ENCODE data around the gene CD164.

Gene CD164

DNA sequence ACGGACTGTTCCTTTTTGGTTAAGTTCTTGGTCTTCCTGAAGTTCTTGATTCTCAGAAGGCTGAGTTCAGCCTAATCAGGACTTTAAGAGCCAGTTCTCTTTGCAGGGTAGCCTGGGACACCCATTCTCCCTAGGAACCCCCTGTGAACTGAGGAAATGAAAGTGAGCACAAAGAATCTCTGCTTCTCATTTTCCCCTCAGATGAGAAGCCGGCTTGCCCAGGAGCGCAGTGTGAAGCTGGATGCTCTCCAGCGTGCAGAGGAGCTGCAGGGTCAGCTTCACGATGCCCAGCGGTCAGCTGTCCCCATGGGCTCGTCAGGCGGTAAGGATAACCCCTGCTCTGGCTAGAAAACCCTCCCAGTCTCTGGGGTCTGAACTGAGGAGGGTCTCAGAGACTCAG, 34.0 kb downstream of the CD164 start:
- no peak for TF ChIP-seq CTCF (IDR thresholded peaks at IDR 0.05)
- H3K4me2 ChIP-seq (ENCODE audit: low read length): no peak overlapping the region
- H3K9me3 ChIP-seq (ENCODE audit: control insufficient read depth, low read length): no peaks in the 10 kb centered on the region
- no peaks in the 10 kb centered on the region for H3K27me3 ChIP-seq (ENCODE audit: control insufficient read depth, insufficient read depth, low read length)
- no peak overlapping the region for H3K4me3 ChIP-seq (ENCODE audit: low read depth, low read length)
- H3K36me3 ChIP-seq (ENCODE audit: control insufficient read depth, insufficient read depth, low read length): no peaks in the 10 kb centered on the region
- no peak overlapping the region for H2AFZ ChIP-seq
- no peaks in the 10 kb centered on the region for H3K79me2 ChIP-seq
- no peak overlapping the region for H3K9ac ChIP-seq
- no peak overlapping the region for H3K27ac ChIP-seq
- H3K4me1 ChIP-seq: peaks cover 5% of the 10 kb centered on the region

DNA sequence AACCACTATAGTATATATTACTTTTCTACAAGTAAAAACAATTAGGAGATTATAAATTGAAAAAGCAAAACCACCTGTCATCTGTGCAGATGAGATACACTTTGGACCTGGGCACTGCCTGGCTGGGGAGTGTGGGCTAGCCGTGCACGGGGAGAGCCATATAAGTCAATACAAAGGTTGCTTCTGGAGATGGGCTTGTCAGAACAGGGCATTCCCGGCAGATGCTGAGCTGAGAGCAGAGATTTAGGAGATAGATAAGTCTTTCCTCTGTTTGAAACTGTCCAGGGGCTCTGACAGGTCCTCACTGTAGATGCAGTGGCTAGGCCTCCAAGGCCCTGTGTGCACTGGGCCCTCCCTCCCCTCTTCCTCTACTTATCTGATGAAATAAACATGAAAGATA, 34.5 kb downstream of the CD164 start:
- Histone ChIP-seq H3K9me3 (ENCODE audit: control insufficient read depth, low read length) (no peaks in the 10 kb centered on the region), H3K27ac (no peak overlapping the region), H3K4me2 (ENCODE audit: low read length) (no peak overlapping the region), H2AFZ (no peak overlapping the region), H3K9ac (no peak overlapping the region), H3K36me3 (ENCODE audit: control insufficient read depth, insufficient read depth, low read length) (no peaks in the 10 kb centered on the region), H3K27me3 (ENCODE audit: control insufficient read depth, insufficient read depth, low read length) (no peaks in the 10 kb centered on the region), H3K4me1 (peaks cover 5% of the 10 kb centered on the region), H3K4me3 (ENCODE audit: low read depth, low read length) (no peak overlapping the region), H3K79me2 (no peaks in the 10 kb centered on the region)
- TF ChIP-seq CTCF (IDR thresholded peaks at IDR 0.05): no peak

DNA sequence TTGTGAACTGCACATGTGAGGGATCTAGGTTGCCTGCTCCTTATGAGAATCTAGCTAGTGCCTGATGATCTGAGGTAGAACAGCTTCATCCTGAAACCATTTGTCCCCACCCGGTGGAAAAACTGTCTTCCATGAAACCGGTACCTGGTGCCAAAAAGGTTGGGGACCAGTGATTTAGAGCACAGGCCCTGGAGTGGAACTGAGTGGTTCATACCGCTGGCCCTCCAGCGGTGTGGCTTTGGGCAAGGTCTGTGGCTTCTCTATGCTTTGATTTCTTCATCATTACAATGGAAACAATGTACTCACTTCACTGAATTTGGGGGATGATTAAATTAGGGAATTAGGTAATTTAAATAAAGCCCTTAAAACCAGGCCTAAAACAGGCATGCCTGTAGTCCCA, 36.3 kb downstream of the CD164 start:
- no peaks in the 10 kb centered on the region for H3K9me3 ChIP-seq (ENCODE audit: control insufficient read depth, low read length)
- H3K4me2 ChIP-seq (ENCODE audit: low read length): no peak overlapping the region
- no peaks in the 10 kb centered on the region for H3K36me3 ChIP-seq (ENCODE audit: control insufficient read depth, insufficient read depth, low read length)
- H3K27me3 ChIP-seq (ENCODE audit: control insufficient read depth, insufficient read depth, low read length): no peaks in the 10 kb centered on the region
- H3K27ac ChIP-seq: no peak overlapping the region
- H3K9ac ChIP-seq: no peak overlapping the region
- peaks cover 2% of the 10 kb centered on the region for H3K4me1 ChIP-seq
- no peak overlapping the region for H3K4me3 ChIP-seq (ENCODE audit: low read depth, low read length)
- no peak overlapping the region for H2AFZ ChIP-seq
- no peaks in the 10 kb centered on the region for H3K79me2 ChIP-seq
- TF ChIP-seq CTCF (IDR thresholded peaks at IDR 0.05): no peak

- H3K79me2 ChIP-seq: no peaks in the 10 kb centered on the region
- no peak for TF ChIP-seq CTCF (IDR thresholded peaks at IDR 0.05)
- no peak overlapping the region for H3K4me2 ChIP-seq (ENCODE audit: low read length)
- no peaks in the 10 kb centered on the region for H3K27me3 ChIP-seq (ENCODE audit: control insufficient read depth, insufficient read depth, low read length)
- H3K36me3 ChIP-seq (ENCODE audit: control insufficient read depth, insufficient read depth, low read length): no peaks in the 10 kb centered on the region
- H3K4me1 ChIP-seq: no peaks in the 10 kb centered on the region
- H2AFZ ChIP-seq: no peak overlapping the region
- H3K4me3 ChIP-seq (ENCODE audit: low read depth, low read length): no peak overlapping the region
- no peak overlapping the region for H3K27ac ChIP-seq
- H3K9ac ChIP-seq: no peak overlapping the region
- no peaks in the 10 kb centered on the region for H3K9me3 ChIP-seq (ENCODE audit: control insufficient read depth, low read length)
These were observed 38.0 kb downstream of the CD164 start for GRCh38 chr6:109344226-109344625.

GRCh38 chr6:109343518-109343917, 38.7 kb downstream of the CD164 start:
- H2AFZ ChIP-seq: no peak overlapping the region
- H3K4me3 ChIP-seq (ENCODE audit: low read depth, low read length): no peak overlapping the region
- no peaks in the 10 kb centered on the region for H3K9me3 ChIP-seq (ENCODE audit: control insufficient read depth, low read length)
- H3K27ac ChIP-seq: no peak overlapping the region
- no peaks in the 10 kb centered on the region for H3K36me3 ChIP-seq (ENCODE audit: control insufficient read depth, insufficient read depth, low read length)
- no peaks in the 10 kb centered on the region for H3K27me3 ChIP-seq (ENCODE audit: control insufficient read depth, insufficient read depth, low read length)
- no peaks in the 10 kb centered on the region for H3K79me2 ChIP-seq
- no peaks in the 10 kb centered on the region for H3K4me1 ChIP-seq
- H3K9ac ChIP-seq: no peak overlapping the region
- H3K4me2 ChIP-seq (ENCODE audit: low read length): no peak overlapping the region
- no peak for TF ChIP-seq CTCF (IDR thresholded peaks at IDR 0.05)

All from parathyroid adenoma (tissue), 2 donors.